Prostate gland (tissue), 2 donors: ENCODE results near the gene CLNK. TPM values are rescaled to one million over a fixed set of nuclear protein-coding genes. Genes with fewer than 3 reads are reported as not detected.

Experiments
- DNase-seq: peaks from one replicate; pipeline ENCODE4 v3.0.0-alpha.2; 2019; ENCODE audit warnings: low spot score
- H3K27ac ChIP-seq, 2 donors: fragments of 200-600 bp; sonication (generic); 2 replicates each; pipeline ENCODE4 v1.5.1; 2017 to 2019
- H3K27me3 ChIP-seq: fragments of 200-600 bp; sonication (generic); replicated peaks from 2 replicates; pipeline ENCODE4 v1.5.1; 2019; ENCODE audit not compliant: insufficient read depth
- H3K36me3 ChIP-seq, 2 donors: fragments of 200-600 bp; sonication (generic); 1 replicate in 1 of 2; 2 replicates in 1 of 2; pipeline versions ENCODE4 v1.5.1 to v1.8.1; 2017 to 2019
- H3K4me1 ChIP-seq: fragments of 200-600 bp; sonication (generic); replicated peaks from 2 replicates; pipeline ENCODE4 v1.5.1; 2019
- H3K4me3 ChIP-seq, 2 donors: fragments of 200-600 bp; sonication (generic); 2 replicates each; pipeline ENCODE4 v1.5.1; 2017 to 2019
- H3K9me3 ChIP-seq: fragments of 200-600 bp; sonication (generic); 2 replicates; pipeline ENCODE4 v1.5.1; 2017
- POLR2A ChIP-seq: fragments of 450-650 bp; IDR thresholded peaks from one replicate; pipeline ENCODE4 v1.6.1; 2016; ENCODE audit warnings: antibody characterized with exemption, mild to moderate bottlenecking
- POLR2AphosphoS5 ChIP-seq: sonication (generic); formaldehyde crosslinking; IDR thresholded peaks from one replicate; pipeline ENCODE4 v1.6.1; 2017; ENCODE audit warnings: antibody characterized with exemption
- WGBS: methylation state at CpG from one replicate; pipeline ENCODE4 v1.1.5; 2018; 5-methylcytosine and 5-hydroxymethylcytosine counted together
- intact Hi-C: fragments of 100-400 bp; cut with DNase I; formaldehyde crosslinking; loops from one replicate; pipeline ENCODE4 v1.14.2; 2022
- total RNA-seq, 2 donors: library from RNA; depleted of rRNA; stranded (reverse); fragments of >200 nt; gene quantifications; one replicate each; pipeline ENCODE4 v1.1.0, GENCODE V29; 2016
- TF ChIP-seq, protein P1 (sequence below), 4 experiments: fragments of 200-600 bp in 2 of 4; fragments of 450-650 bp in 2 of 4; sonication (generic) in 2 of 4; IDR thresholded peaks; 1 replicate in 3 of 4; 2 replicates in 1 of 4; pipeline ENCODE4 v1.5.1; 2016 to 2019; ENCODE audit warnings: antibody characterized with exemption in 4 of 4, mild to moderate bottlenecking in 2 of 4, moderate library complexity in 2 of 4

The CLNK gene
- total RNA-seq, 2 donors from 2014 or later: not detected

DNA sequence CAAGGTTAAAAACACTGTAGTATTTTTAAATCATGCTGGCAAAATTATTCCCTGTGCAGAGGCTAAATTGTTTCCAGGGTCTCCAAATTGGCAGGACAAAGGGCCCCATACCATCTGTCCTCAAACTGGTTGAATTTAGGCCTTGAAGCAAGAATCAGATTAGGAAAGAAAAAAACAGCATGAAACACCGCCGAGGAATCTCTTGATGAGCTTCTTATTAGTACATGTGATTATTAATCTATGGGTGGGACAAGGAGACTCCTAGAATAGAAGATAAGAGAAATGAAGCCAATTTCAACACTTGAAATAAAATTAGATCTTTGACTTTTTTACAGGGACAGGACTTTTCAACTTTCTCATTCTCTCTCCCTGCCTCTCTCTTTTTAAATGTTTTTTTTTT lies 7.1 kb upstream of the CLNK start:
- H3K4me1 ChIP-seq: no peaks in the 10 kb centered on the region
- intact Hi-C loops: no loop called here
- no peak overlapping the region for H3K27ac ChIP-seq
- no peak overlapping the region for H3K4me3 ChIP-seq
- TF ChIP-seq, protein P1, sequence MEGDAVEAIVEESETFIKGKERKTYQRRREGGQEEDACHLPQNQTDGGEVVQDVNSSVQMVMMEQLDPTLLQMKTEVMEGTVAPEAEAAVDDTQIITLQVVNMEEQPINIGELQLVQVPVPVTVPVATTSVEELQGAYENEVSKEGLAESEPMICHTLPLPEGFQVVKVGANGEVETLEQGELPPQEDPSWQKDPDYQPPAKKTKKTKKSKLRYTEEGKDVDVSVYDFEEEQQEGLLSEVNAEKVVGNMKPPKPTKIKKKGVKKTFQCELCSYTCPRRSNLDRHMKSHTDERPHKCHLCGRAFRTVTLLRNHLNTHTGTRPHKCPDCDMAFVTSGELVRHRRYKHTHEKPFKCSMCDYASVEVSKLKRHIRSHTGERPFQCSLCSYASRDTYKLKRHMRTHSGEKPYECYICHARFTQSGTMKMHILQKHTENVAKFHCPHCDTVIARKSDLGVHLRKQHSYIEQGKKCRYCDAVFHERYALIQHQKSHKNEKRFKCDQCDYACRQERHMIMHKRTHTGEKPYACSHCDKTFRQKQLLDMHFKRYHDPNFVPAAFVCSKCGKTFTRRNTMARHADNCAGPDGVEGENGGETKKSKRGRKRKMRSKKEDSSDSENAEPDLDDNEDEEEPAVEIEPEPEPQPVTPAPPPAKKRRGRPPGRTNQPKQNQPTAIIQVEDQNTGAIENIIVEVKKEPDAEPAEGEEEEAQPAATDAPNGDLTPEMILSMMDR (IDR thresholded peaks at IDR 0.05): no peak
- no peak for TF ChIP-seq POLR2A
- no peak for TF ChIP-seq POLR2AphosphoS5
- DNase-seq: no peak
- no peaks in the 10 kb centered on the region for H3K9me3 ChIP-seq
- 79% methylated on average over 2 of the region's 2 CpGs for WGBS
- H3K27me3 ChIP-seq: no peaks in the 10 kb centered on the region
- no peaks in the 10 kb centered on the region for H3K36me3 ChIP-seq

DNA sequence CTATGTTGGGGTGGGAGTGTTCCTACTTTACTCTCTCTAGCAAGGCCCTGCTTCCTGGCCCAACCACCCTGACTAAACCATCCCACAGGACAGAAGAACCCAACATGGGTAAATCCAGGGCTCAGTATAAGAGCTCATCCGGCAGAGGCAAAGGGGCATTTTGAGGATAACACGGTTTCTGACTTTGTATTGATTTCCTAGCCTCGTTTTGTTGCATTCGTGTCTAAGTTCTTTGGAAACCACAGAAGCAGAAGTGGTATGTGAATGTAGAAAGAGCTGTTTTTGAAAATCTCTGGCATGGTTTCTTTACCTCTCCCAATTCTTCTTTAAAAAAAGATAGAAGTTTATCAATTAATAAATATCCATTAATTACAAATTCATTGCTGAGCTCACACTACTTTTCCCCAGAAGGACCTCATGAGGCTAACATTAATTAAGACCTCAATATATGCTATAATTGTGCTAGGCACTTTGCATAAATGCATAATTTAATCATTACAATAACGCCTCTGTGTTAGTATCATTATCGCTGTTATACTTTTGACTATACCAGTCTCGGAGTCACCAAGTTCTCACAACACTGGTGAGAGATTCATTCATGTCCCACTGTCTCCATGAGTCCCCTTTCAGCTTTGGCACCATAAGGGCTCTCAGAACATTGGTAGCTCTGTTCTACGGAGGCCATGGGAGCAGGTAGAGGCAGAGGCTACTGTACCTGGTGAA lies 5.8 kb upstream of the CLNK start:
- Histone ChIP-seq H3K4me3 (no peak overlapping the region), H3K27me3 (no peaks in the 10 kb centered on the region), H3K4me1 (no peaks in the 10 kb centered on the region), H3K27ac (no peak overlapping the region), H3K9me3 (no peaks in the 10 kb centered on the region), H3K36me3 (no peaks in the 10 kb centered on the region)
- DNase-seq: no peak
- TF ChIP-seq, protein P1 (IDR thresholded peaks at IDR 0.05): no peak
- TF ChIP-seq POLR2AphosphoS5 (no peak), POLR2A (no peak)
- intact Hi-C loops: no loop called here
- 90% methylated on average over 8 of the region's 8 CpGs for WGBS

DNA sequence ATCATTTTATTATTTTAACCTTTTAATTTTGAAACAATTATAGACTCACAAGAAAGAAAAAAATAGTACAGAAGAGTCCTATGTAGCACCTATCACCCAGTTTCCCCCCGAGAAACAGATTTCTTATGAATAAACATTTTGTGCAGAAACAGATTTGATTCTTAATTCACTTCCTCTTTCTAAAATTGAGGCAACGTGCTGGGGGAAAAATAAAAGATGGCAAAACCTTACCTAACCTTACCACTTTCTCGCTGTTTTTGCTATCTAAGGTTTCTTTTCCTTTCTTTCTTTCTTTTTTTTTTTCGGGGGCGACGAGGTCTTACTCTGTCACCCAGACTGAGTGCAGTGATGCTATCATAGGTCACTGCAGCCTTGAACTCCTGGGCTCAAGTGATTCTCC lies 4.3 kb upstream of the CLNK start:
- Histone ChIP-seq H3K27me3 (no peaks in the 10 kb centered on the region), H3K9me3 (no peaks in the 10 kb centered on the region), H3K27ac (no peak overlapping the region), H3K36me3 (no peaks in the 10 kb centered on the region), H3K4me1 (no peaks in the 10 kb centered on the region), H3K4me3 (no peak overlapping the region)
- DNase-seq: no peak
- intact Hi-C loops: no loop called here
- TF ChIP-seq POLR2A: no peak
- TF ChIP-seq POLR2AphosphoS5: no peak
- TF ChIP-seq, protein P1 (IDR thresholded peaks at IDR 0.05): no peak
- 82% methylated on average over 6 of the region's 6 CpGs for WGBS

DNA sequence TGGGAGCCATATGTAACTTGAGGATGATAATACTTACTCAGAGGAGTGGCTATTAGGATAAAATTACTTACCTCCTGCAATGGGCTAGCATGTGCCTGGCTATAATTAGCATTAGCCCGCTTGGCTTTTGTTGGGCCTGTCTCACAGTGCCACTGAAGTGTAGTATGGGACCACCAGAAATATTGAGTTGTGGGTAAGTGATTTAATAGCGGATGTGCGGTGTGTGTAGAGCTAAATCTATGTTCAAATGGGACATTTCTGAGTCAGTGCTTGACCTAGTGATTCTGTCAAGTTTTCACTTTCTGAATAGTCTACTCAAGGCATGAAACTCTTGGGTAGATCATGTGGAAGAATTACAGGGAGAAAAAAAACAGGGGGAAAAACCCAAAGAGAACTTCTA lies 3.5 kb upstream of the CLNK start:
- H3K36me3 ChIP-seq: no peaks in the 10 kb centered on the region
- DNase-seq: no peak
- WGBS: 100% methylated on average over 3 of the region's 3 CpGs
- H3K4me3 ChIP-seq: no peak overlapping the region
- H3K4me1 ChIP-seq: no peaks in the 10 kb centered on the region
- TF ChIP-seq POLR2AphosphoS5 (no peak), POLR2A (no peak)
- TF ChIP-seq, protein P1 (IDR thresholded peaks at IDR 0.05): no peak
- intact Hi-C loops: no loop called here
- H3K9me3 ChIP-seq: no peaks in the 10 kb centered on the region
- no peak overlapping the region for H3K27ac ChIP-seq
- H3K27me3 ChIP-seq: no peaks in the 10 kb centered on the region

DNA sequence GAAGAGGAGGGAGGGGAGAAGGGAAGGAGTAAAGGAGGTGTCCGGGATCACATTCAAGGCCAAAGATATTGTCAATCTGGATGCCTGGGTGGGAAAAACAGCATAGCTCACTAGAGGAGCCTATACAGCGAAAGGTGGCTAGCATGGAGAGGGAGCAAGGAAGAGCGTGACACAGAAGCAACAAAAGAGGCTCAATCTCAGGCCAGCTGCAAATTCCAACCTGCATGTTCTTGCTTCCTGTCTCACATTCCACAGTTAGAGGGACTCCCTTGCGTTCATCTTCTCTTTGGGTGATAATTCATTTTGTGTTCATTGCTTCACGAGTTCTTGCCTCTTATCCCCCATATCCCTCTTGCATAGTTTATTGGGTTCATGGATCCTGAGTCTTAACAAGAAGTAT lies 3.0 kb upstream of the CLNK start:
- no peaks in the 10 kb centered on the region for H3K36me3 ChIP-seq
- DNase-seq: no peak
- intact Hi-C loops: no loop called here
- no peak for TF ChIP-seq POLR2A
- TF ChIP-seq, protein P1 (IDR thresholded peaks at IDR 0.05): no peak
- TF ChIP-seq POLR2AphosphoS5: no peak
- H3K27ac ChIP-seq: no peak overlapping the region
- H3K27me3 ChIP-seq: no peaks in the 10 kb centered on the region
- WGBS: 81% methylated on average over 5 of the region's 5 CpGs
- H3K9me3 ChIP-seq: no peaks in the 10 kb centered on the region
- no peak overlapping the region for H3K4me3 ChIP-seq
- no peaks in the 10 kb centered on the region for H3K4me1 ChIP-seq
